C1 segment of cervical spinal cord (tissue), 14 donors: ENCODE data around the gene POLR2I.
"Not testable (repeated sequence)": the region's sequence is repeated elsewhere in the genome, so short reads cannot be mapped to it uniquely, and the experiment has no call there.

Experiments
- DNase-seq, 14 donors: peaks; one replicate each; lab custom pipeline; 2025; lab: John Stamatoyannopoulos, UW

POLR2I gene

GRCh38 chr19:36101550-36102327 lies 12.9 kb downstream of the POLR2I start:
- DNase-seq, result no peak

- peak in 3 of 14 donors; percentile 26 to 76 (median 30) for DNase-seq
Measured at GRCh38 chr19:36100476-36100875, 14.2 kb downstream of the POLR2I start.

- DNase-seq, result peak in 1 of 14 donors; percentile 83
Measured at GRCh38 chr19:36099166-36099785, 15.4 kb downstream of the POLR2I start.

GRCh38 chr19:36097036-36097435 lies 17.6 kb downstream of the POLR2I start:
- peak in 12 of 14 donors; percentile 25 to 86 (median 73) for DNase-seq

GRCh38 chr19:36093687-36094086 lies 21.0 kb downstream of the POLR2I start:
- DNase-seq, result peak in 5 of 14 donors; percentile 6 to 47 (median 13)

GRCh38 chr19:36093146-36093662 lies 21.5 kb downstream of the POLR2I start:
- peak in 1 of 14 donors; percentile 47 for DNase-seq

- DNase-seq, result peak in 1 of 14 donors; percentile 5
Measured at GRCh38 chr19:36092566-36092965, 22.1 kb downstream of the POLR2I start.

GRCh38 chr19:36090910-36091695 lies 23.6 kb downstream of the POLR2I start:
- no peak for DNase-seq

- DNase-seq, result no peak
Measured at GRCh38 chr19:36089847-36090246, 24.8 kb downstream of the POLR2I start.

GRCh38 chr19:36086326-36086725 lies 28.3 kb downstream of the POLR2I start:
- DNase-seq, result no peak

- DNase-seq, result no peak
Measured at GRCh38 chr19:36084231-36085009, 30.3 kb downstream of the POLR2I start.

- no peak for DNase-seq
Measured at GRCh38 chr19:36082916-36083315, 31.8 kb downstream of the POLR2I start.

GRCh38 chr19:36081894-36082293 lies 32.8 kb downstream of the POLR2I start:
- no peak for DNase-seq

- peak in 8 of 14 donors; percentile 7 to 49 (median 32) for DNase-seq
Measured at GRCh38 chr19:36081385-36081784, 33.3 kb downstream of the POLR2I start.

GRCh38 chr19:36079389-36079945 lies 35.2 kb downstream of the POLR2I start:
- DNase-seq, result no peak

- DNase-seq, result no peak
Measured at GRCh38 chr19:36073121-36073876, 41.4 kb downstream of the POLR2I start.

- no peak for DNase-seq
Measured at GRCh38 chr19:36072081-36072480, 42.6 kb downstream of the POLR2I start.

GRCh38 chr19:36068810-36069499 lies 45.7 kb downstream of the POLR2I start:
- not testable (repeated sequence) for DNase-seq

GRCh38 chr19:36067681-36068080 lies 47.0 kb downstream of the POLR2I start:
- DNase-seq, result no peak
